Measurements from ENCODE around the gene DNMT3L.

- TF ChIP-seq POLR2AphosphoS5 (IDR thresholded peaks at IDR 0.05): no peak
- TF ChIP-seq CTCF (IDR thresholded peaks at IDR 0.05): no peak
- TF ChIP-seq POLR2A (IDR thresholded peaks at IDR 0.05): no peak
- TF ChIP-seq EP300 (IDR thresholded peaks at IDR 0.05): no peak
Observed at GRCh38 chr21:44305691-44306090, 44.0 kb upstream of the DNMT3L start.
